DOHH2 (cell line): ENCODE results near the gene NEDD4L.

ENCODE experiments used
- H3F3A ChIP-seq: fragments of 200-600 bp; sonication (generic), shearing (Covaris generic); 2 replicates; pipeline ENCODE4 v1.6.0; 2016; ENCODE audit warnings: antibody characterized with exemption, mild to moderate bottlenecking; ENCODE audit not compliant: control insufficient read depth, insufficient read depth
- H3K27ac ChIP-seq: fragments of 200-600 bp; sonication (generic); 2 replicates; pipeline ENCODE4 v1.5.1; 2014; ENCODE audit warnings: low read depth, mild to moderate bottlenecking, low read length, moderate library complexity
- H3K27me3 ChIP-seq: fragments of 200-600 bp; sonication (generic); 2 replicates; pipeline ENCODE4 v1.6.1; 2014; ENCODE audit warnings: mild to moderate bottlenecking, low read length, mixed read lengths; ENCODE audit not compliant: control insufficient read depth
- H3K36me3 ChIP-seq: fragments of 200-600 bp; sonication (generic); 2 replicates; pipeline ENCODE4 v1.6.1; 2014; ENCODE audit warnings: mild to moderate bottlenecking, low read length, moderate library complexity, mixed read lengths; ENCODE audit not compliant: control insufficient read depth
- H3K4me1 ChIP-seq: fragments of 200-600 bp; sonication (generic); 2 replicates; pipeline ENCODE4 v1.6.1; 2014; ENCODE audit warnings: mild to moderate bottlenecking, low read length, mixed read lengths; ENCODE audit not compliant: control insufficient read depth
- H3K4me2 ChIP-seq: fragments of 200-600 bp; sonication (generic); 2 replicates; pipeline ENCODE4 v1.6.0; 2014; ENCODE audit warnings: mild to moderate bottlenecking, low read length, moderate library complexity
- H3K4me3 ChIP-seq: fragments of 200-600 bp; sonication (generic); 2 replicates; pipeline ENCODE4 v1.5.1; 2014; ENCODE audit warnings: mild to moderate bottlenecking, low read length, mixed read lengths
- H3K79me2 ChIP-seq: fragments of 200-600 bp; sonication (generic); 2 replicates; pipeline ENCODE4 v1.6.1; 2014; ENCODE audit warnings: mild to moderate bottlenecking, low read length, mixed read lengths; ENCODE audit not compliant: control insufficient read depth
- H3K9me2 ChIP-seq: fragments of 200-600 bp; sonication (generic); replicated peaks from 2 replicates; pipeline ENCODE4 v1.6.1; 2014; ENCODE audit warnings: mild to moderate bottlenecking, low read length, mixed read lengths; ENCODE audit not compliant: control insufficient read depth
- H3K9me3 ChIP-seq: fragments of 200-600 bp; sonication (generic); 2 replicates; pipeline ENCODE4 v1.6.1; 2014; ENCODE audit warnings: antibody characterized with exemption, low read length, mixed read lengths; ENCODE audit not compliant: control insufficient read depth, insufficient read depth
- H4K20me1 ChIP-seq: fragments of 200-600 bp; sonication (generic); 2 replicates; pipeline ENCODE4 v1.6.0; 2014; ENCODE audit warnings: low read depth, mild to moderate bottlenecking, antibody characterized with exemption, low read length, moderate library complexity; ENCODE audit not compliant: control insufficient read depth, insufficient read depth
- CTCF ChIP-seq: fragments of 200-600 bp; sonication (generic); IDR thresholded peaks from one replicate; pipeline ENCODE4 v1.5.1; 2014; ENCODE audit warnings: antibody characterized with exemption, mild to moderate bottlenecking, low read depth, low read length; ENCODE audit not compliant: poor library complexity, severe bottlenecking
- EZH2phosphoT487 ChIP-seq: fragments of 200-600 bp; sonication (generic); IDR thresholded peaks from 2 replicates; pipeline ENCODE4 v1.6.1; 2017; ENCODE audit warnings: borderline replicate concordance, mild to moderate bottlenecking, antibody characterized with exemption, low read length, moderate library complexity, mixed read lengths

The NEDD4L gene

GRCh38 chr18:58418361-58418760 is 374.3 kb downstream of the NEDD4L start:
- Histone ChIP-seq H3F3A (no peaks in the 10 kb centered on the region), H3K4me2 (no peak overlapping the region), H4K20me1 (no peaks in the 10 kb centered on the region), H3K79me2 (no peaks in the 10 kb centered on the region), H3K27me3 (peaks cover 13% of the 10 kb centered on the region), H3K9me3 (no peaks in the 10 kb centered on the region), H3K36me3 (no peaks in the 10 kb centered on the region), H3K4me3 (no peak overlapping the region), H3K4me1 (no peaks in the 10 kb centered on the region), H3K27ac (no peak overlapping the region), H3K9me2 (no peaks in the 10 kb centered on the region)
- TF ChIP-seq EZH2phosphoT487 (no peak), CTCF (no peak)

- no peak for TF ChIP-seq EZH2phosphoT487
- TF ChIP-seq CTCF: no peak
- Histone ChIP-seq H3K27me3 (peaks cover 12% of the 10 kb centered on the region), H4K20me1 (no peaks in the 10 kb centered on the region), H3K36me3 (no peaks in the 10 kb centered on the region), H3K9me3 (no peaks in the 10 kb centered on the region), H3K27ac (no peak overlapping the region), H3K79me2 (no peaks in the 10 kb centered on the region), H3K4me3 (no peak overlapping the region), H3K9me2 (no peaks in the 10 kb centered on the region), H3F3A (no peaks in the 10 kb centered on the region), H3K4me2 (no peak overlapping the region), H3K4me1 (no peaks in the 10 kb centered on the region)
Measured at GRCh38 chr18:58419587-58420199, 375.7 kb downstream of the NEDD4L start.

- Histone ChIP-seq H3K27ac (no peak overlapping the region), H3K9me3 (no peaks in the 10 kb centered on the region), H3K79me2 (no peaks in the 10 kb centered on the region), H4K20me1 (no peaks in the 10 kb centered on the region), H3F3A (no peaks in the 10 kb centered on the region), H3K4me3 (no peak overlapping the region), H3K36me3 (no peaks in the 10 kb centered on the region), H3K27me3 (peaks cover 2% of the 10 kb centered on the region), H3K4me2 (no peak overlapping the region), H3K9me2 (no peaks in the 10 kb centered on the region), H3K4me1 (no peaks in the 10 kb centered on the region)
- no peak for TF ChIP-seq CTCF
- TF ChIP-seq EZH2phosphoT487: no peak
Measured at GRCh38 chr18:58426611-58427010, 382.6 kb downstream of the NEDD4L start.

- no peaks in the 10 kb centered on the region for H4K20me1 ChIP-seq
- H3K36me3 ChIP-seq: no peaks in the 10 kb centered on the region
- TF ChIP-seq CTCF (no peak), EZH2phosphoT487 (no peak)
- no peak overlapping the region for H3K4me3 ChIP-seq
- H3K27me3 ChIP-seq: peaks cover 2% of the 10 kb centered on the region
- no peak overlapping the region for H3K4me2 ChIP-seq
- no peaks in the 10 kb centered on the region for H3K4me1 ChIP-seq
- no peaks in the 10 kb centered on the region for H3F3A ChIP-seq
- no peaks in the 10 kb centered on the region for H3K9me2 ChIP-seq
- no peak overlapping the region for H3K27ac ChIP-seq
- H3K9me3 ChIP-seq: no peaks in the 10 kb centered on the region
- H3K79me2 ChIP-seq: no peaks in the 10 kb centered on the region
Measured at GRCh38 chr18:58427321-58427720, 383.3 kb downstream of the NEDD4L start.
